Measurements from ENCODE around the gene MTARC2.

- TF ChIP-seq CTCF (IDR thresholded peaks at IDR 0.05) (peak; percentile 84 to 96 (median 94)), POLR2A (IDR thresholded peaks at IDR 0.05) (no peak)
These were observed 28.7 kb downstream of the MTARC2 start for GRCh38 chr1:220776720-220777326.

Measured in right lobe of liver (tissue), 4 donors.